GM18498 (cell line): ENCODE measurements around the gene HSD11B1.

Experiments used
- ATAC-seq: cut with Tn5 transposase; IDR thresholded peaks from one replicate; pipeline ENCODE4 v1.9.1; 2021; ENCODE audit warnings: mild to moderate bottlenecking, moderate library complexity; ENCODE audit not compliant: unreplicated experiment

Gene HSD11B1

GRCh38 chr1:209751627-209752231 lies 47.1 kb downstream of the HSD11B1 start:
- peak; percentile 45 for ATAC-seq

- ATAC-seq: no peak
Measured at GRCh38 chr1:209752890-209753289, 48.2 kb downstream of the HSD11B1 start.

GRCh38 chr1:209755256-209755655 lies 50.6 kb downstream of the HSD11B1 start:
- ATAC-seq: no peak

GRCh38 chr1:209755926-209756614 lies 51.4 kb downstream of the HSD11B1 start, which contains the start of gene TRAF3IP3:
TSS of gene TRAF3IP3 (plus strand) at chr1:209756053. CDS start at chr1:209760040, 3,987 bp downstream.
- ATAC-seq: peak; percentile 81

GRCh38 chr1:209756615-209757445 lies 52.2 kb downstream of the HSD11B1 start:
- ATAC-seq: peak; percentile 44

- ATAC-seq: no peak
Measured at GRCh38 chr1:209758400-209758799, 53.8 kb downstream of the HSD11B1 start.

- no peak for ATAC-seq
Measured at GRCh38 chr1:209759829-209760359, 55.2 kb downstream of the HSD11B1 start.

- no peak for ATAC-seq
Measured at GRCh38 chr1:209761011-209761635, 56.5 kb downstream of the HSD11B1 start.

- no peak for ATAC-seq
Measured at GRCh38 chr1:209766051-209766450, 61.4 kb downstream of the HSD11B1 start.

- ATAC-seq: no peak
Measured at GRCh38 chr1:209767096-209767495, 62.5 kb downstream of the HSD11B1 start.

- no peak for ATAC-seq
Measured at GRCh38 chr1:209767706-209768105, 63.1 kb downstream of the HSD11B1 start.

GRCh38 chr1:209768354-209768774 lies 63.7 kb downstream of the HSD11B1 start:
- peak; percentile 84 for ATAC-seq

- ATAC-seq: peak; percentile 79
Measured at GRCh38 chr1:209769171-209769904, 64.7 kb downstream of the HSD11B1 start.

- no peak for ATAC-seq
Measured at GRCh38 chr1:209769971-209770370, 65.3 kb downstream of the HSD11B1 start.

- ATAC-seq: no peak
Measured at GRCh38 chr1:209770636-209771415, 66.2 kb downstream of the HSD11B1 start.

GRCh38 chr1:209772126-209772525 lies 67.5 kb downstream of the HSD11B1 start:
- no peak for ATAC-seq

GRCh38 chr1:209774592-209774991 lies 69.9 kb downstream of the HSD11B1 start:
- ATAC-seq: peak; percentile 68

- no peak for ATAC-seq
Measured at GRCh38 chr1:209775678-209776077, 71.0 kb downstream of the HSD11B1 start.

- ATAC-seq: no peak
Measured at GRCh38 chr1:209777587-209777986, 72.9 kb downstream of the HSD11B1 start.
